AG04450 (cell line): Measurements from ENCODE around the gene IMMP1L. TPM values are rescaled to one million over a fixed set of nuclear protein-coding genes. Genes with fewer than 3 reads are reported as not detected.

Experiments
- CTCF ChIA-PET: fragments of 300-600, 350-600 bp; formaldehyde crosslinking; extraction: SDS; loops from one replicate; lab custom pipeline; 2022; ENCODE audit warnings: antibody characterized with exemption, inconsistent platforms; lab: Charles Lee
- POLR2A ChIA-PET: fragments of 350-600 bp; formaldehyde crosslinking; extraction: SDS; loops from one replicate; lab custom pipeline; 2021; ENCODE audit warnings: antibody characterized with exemption, inconsistent platforms; lab: Yijun Ruan, JAX
- DNase-seq: peaks from one replicate; pipeline ENCODE4 v3.0.0-alpha.2; 2011; ENCODE audit warnings: low read depth, low spot score
- H3K27ac ChIP-seq: one replicate; pipeline ENCODE4 v1.5.1; 2012; ENCODE audit warnings: low read depth, low read length, control low read depth
- H3K27me3 ChIP-seq: one replicate; pipeline ENCODE4 v1.6.0; 2012; ENCODE audit warnings: low read length; ENCODE audit not compliant: control insufficient read depth, insufficient read depth
- H3K4me3 ChIP-seq: 2 replicates; pipeline ENCODE4 v1.5.1; 2011; ENCODE audit warnings: mild to moderate bottlenecking, low read depth, low read length, control low read depth
- H3K9me3 ChIP-seq: 2 replicates; pipeline ENCODE4 v1.5.1; 2012; ENCODE audit warnings: low read length; ENCODE audit not compliant: control insufficient read depth, insufficient read depth
- polyA plus RNA-seq: library from polyadenylated mRNA; depleted of rRNA; stranded (reverse); fragments of >200 nt; gene quantifications from 2 replicates; pipeline ENCODE4 v1.2.3, GENCODE V29; 2011
- TF ChIP-seq, protein P1 (sequence below): IDR thresholded peaks from 2 replicates; pipeline ENCODE4 v1.5.1; 2011; ENCODE audit warnings: low read depth, low read length, control low read depth, inconsistent platforms

Gene IMMP1L
- polyA plus RNA-seq, 1 experiment: 23.9 TPM

DNA sequence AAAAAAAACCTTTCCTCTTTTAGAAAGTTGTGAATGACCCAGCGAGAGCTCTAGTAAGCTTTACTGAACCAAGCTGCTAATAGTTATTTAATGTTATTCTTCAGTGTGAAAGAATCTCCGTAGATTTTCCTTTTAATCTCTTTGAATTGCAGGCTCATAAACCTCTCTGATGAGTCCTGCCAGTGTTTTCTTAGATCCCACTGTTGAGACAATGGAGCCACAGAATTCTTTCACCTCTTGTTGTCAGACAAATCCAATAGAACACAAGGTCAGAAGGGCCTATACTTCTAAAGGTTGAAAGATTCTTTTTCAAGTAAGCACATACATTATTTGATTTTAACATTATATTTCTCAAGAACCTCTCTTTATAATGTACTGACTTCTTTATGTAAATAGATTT is 87.6 kb downstream of the IMMP1L start:
- POLR2A ChIA-PET: no interaction called here
- no peak overlapping the region for H3K27ac ChIP-seq
- CTCF ChIA-PET: interaction anchor here (0.6 kb wide), 1 partner anchor 26 kb away, joined by 3 read pairs; no protein-coding TSS in a partner anchor
- no peak overlapping the region for H3K4me3 ChIP-seq
- H3K9me3 ChIP-seq: no peaks in the 10 kb centered on the region
- no peaks in the 10 kb centered on the region for H3K27me3 ChIP-seq
- no peak for DNase-seq
- TF ChIP-seq, protein P1, sequence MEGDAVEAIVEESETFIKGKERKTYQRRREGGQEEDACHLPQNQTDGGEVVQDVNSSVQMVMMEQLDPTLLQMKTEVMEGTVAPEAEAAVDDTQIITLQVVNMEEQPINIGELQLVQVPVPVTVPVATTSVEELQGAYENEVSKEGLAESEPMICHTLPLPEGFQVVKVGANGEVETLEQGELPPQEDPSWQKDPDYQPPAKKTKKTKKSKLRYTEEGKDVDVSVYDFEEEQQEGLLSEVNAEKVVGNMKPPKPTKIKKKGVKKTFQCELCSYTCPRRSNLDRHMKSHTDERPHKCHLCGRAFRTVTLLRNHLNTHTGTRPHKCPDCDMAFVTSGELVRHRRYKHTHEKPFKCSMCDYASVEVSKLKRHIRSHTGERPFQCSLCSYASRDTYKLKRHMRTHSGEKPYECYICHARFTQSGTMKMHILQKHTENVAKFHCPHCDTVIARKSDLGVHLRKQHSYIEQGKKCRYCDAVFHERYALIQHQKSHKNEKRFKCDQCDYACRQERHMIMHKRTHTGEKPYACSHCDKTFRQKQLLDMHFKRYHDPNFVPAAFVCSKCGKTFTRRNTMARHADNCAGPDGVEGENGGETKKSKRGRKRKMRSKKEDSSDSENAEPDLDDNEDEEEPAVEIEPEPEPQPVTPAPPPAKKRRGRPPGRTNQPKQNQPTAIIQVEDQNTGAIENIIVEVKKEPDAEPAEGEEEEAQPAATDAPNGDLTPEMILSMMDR: no peak

DNA sequence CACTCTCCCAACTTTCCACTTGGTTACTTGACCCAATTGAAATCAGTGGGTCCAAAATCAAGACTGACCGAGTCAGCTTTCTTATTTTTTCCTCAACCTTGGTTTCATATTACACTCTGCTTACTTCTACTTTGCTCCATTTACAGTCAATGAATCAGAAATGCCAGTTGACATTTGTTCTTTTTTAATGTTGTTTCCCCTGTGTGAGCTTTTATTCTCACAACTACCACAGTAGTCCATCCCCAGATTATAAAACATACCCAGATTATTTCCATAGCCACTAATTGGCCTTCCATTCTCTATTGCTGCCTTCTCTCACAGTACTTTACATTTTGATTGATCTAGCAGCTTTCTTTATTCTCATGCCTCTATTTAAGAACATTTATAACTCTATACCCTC is 89.8 kb downstream of the IMMP1L start:
- TF ChIP-seq, protein P1: no peak
- DNase-seq: no peak

DNA sequence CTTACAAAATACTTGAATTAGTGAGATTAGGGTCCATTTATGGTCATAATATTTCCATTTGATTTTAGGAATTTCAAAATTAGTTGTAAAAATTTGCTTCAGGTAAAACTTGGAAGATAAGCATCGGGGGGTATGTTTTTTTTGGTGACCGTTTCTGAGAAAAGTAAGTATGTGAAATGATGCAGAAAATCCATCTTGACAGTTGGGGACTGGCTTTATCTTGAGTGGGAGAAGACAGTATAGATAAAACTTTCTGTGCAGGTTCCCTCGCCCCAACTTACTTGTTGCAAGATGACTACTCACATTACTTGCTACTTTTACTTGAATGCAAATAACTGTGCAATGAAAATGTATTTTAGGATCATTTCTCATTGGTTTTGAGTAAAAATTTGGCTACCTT is 90.3 kb downstream of the IMMP1L start:
- no peak for DNase-seq
- TF ChIP-seq, protein P1: no peak
- H3K4me3 ChIP-seq: no peak overlapping the region
- POLR2A ChIA-PET: no interaction called here
- H3K27ac ChIP-seq: no peak overlapping the region
- H3K9me3 ChIP-seq: no peaks in the 10 kb centered on the region
- CTCF ChIA-PET: interaction anchor here (0.8 to 1.7 kb wide), 3 partner anchors 11 to 539 kb away, joined by 3 to 5 read pairs (median 3); no protein-coding TSS in a partner anchor
- H3K27me3 ChIP-seq: no peaks in the 10 kb centered on the region

More for the DNA sequence above, 89.8 kb downstream of the IMMP1L start:
- H3K9me3 ChIP-seq: no peaks in the 10 kb centered on the region
- H3K4me3 ChIP-seq: no peak overlapping the region
- no peaks in the 10 kb centered on the region for H3K27me3 ChIP-seq
- CTCF ChIA-PET: interaction anchor here (0.8 kb wide), 1 partner anchor 222 kb away, joined by 3 read pairs; no protein-coding TSS in a partner anchor
- no peak overlapping the region for H3K27ac ChIP-seq
- POLR2A ChIA-PET: no interaction called here

DNA sequence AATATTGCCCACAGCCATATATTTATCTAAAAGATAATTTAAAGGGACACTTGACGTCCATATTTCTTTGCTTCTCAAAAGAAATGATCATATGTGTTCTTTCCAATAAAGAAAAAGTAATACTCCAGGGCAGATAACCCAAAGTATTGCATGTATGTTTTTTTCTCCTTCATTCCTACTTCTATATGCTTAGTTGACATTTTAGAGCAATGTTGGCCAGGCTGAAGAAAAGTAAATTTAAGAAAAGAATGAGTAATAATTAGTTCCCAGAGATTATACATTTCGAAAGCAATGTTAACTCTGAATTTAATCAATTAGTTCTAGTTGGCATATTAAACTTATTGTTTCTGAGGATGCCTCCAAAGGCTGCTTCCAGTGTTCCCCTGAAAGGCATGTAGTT is 91.6 kb downstream of the IMMP1L start:
- no peaks in the 10 kb centered on the region for H3K9me3 ChIP-seq
- no peak overlapping the region for H3K4me3 ChIP-seq
- no peak overlapping the region for H3K27ac ChIP-seq
- POLR2A ChIA-PET: no interaction called here
- CTCF ChIA-PET: interaction anchor here (0.6 to 1.7 kb wide), 5 partner anchors 12 to 758 kb away, joined by 3 to 5 read pairs (median 3); no protein-coding TSS in a partner anchor
- DNase-seq: no peak
- TF ChIP-seq, protein P1: no peak
- H3K27me3 ChIP-seq: no peaks in the 10 kb centered on the region

DNA sequence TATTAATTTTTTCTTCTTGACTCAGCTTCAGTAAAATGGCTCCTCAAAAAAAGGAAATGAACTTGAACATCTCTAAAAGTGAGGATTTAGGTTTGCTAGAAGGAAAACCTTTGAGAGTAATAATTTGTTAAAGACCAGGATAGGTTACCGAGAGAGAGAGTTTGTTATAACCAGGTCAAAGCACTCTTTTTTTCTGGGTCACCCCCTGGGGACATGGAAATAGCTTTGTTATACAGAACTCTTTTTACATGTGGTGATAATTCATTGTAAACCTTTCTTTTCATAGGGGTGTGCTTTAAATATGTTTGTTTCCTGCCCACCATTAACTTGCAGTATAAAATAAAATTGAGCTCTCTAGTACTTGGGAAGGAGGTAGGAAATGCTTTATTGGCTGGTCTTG is 92.1 kb downstream of the IMMP1L start:
- H3K27ac ChIP-seq: no peak overlapping the region
- no peak overlapping the region for H3K4me3 ChIP-seq
- DNase-seq: no peak
- TF ChIP-seq, protein P1: no peak
- no peaks in the 10 kb centered on the region for H3K9me3 ChIP-seq
- no peaks in the 10 kb centered on the region for H3K27me3 ChIP-seq
- CTCF ChIA-PET: interaction anchor here (0.8 to 1.7 kb wide), 3 partner anchors 396 to 759 kb away, joined by 3 to 5 read pairs (median 5); no protein-coding TSS in a partner anchor
- POLR2A ChIA-PET: no interaction called here
